BJ (cell line): Measurements from ENCODE around the gene CENATAC. TPM values are rescaled to one million over a fixed set of nuclear protein-coding genes. Genes with fewer than 3 reads are reported as not detected.
"Not testable (repeated sequence)": the region's sequence is repeated elsewhere in the genome, so short reads cannot be mapped to it uniquely, and the experiment has no call there.

ENCODE experiments used
- CTCF ChIA-PET: fragments of 350-600 bp; formaldehyde crosslinking; extraction: SDS; loops from one replicate; lab custom pipeline; 2021; ENCODE audit warnings: antibody characterized with exemption, inconsistent platforms; lab: Yijun Ruan, JAX
- POLR2A ChIA-PET: fragments of 300-600 bp; sonication (Branson Sonifier 250); formaldehyde crosslinking; extraction: SDS; loops from one replicate; lab custom pipeline; 2021; ENCODE audit warnings: antibody characterized with exemption; lab: Charles Lee
- DNase-seq: peaks from one replicate; pipeline ENCODE4 v3.0.0-alpha.2; 2011; ENCODE audit warnings: low read depth
- H3K27me3 ChIP-seq: 2 replicates; pipeline ENCODE4 v1.6.0; 2011; ENCODE audit warnings: low read length; ENCODE audit not compliant: control insufficient read depth, insufficient read depth
- H3K36me3 ChIP-seq: 2 replicates; pipeline ENCODE4 v1.5.1; 2011; ENCODE audit warnings: low read length; ENCODE audit not compliant: control insufficient read depth, insufficient read depth
- H3K4me3 ChIP-seq: 2 replicates; pipeline ENCODE4 v1.5.1; 2011; ENCODE audit warnings: low read depth, mild to moderate bottlenecking, control low read depth, low read length
- polyA plus RNA-seq: library from polyadenylated mRNA; depleted of rRNA; stranded (reverse); fragments of >200 nt; gene quantifications from 2 replicates; pipeline ENCODE4 v1.2.3, GENCODE V29; 2011
- TF ChIP-seq, protein P1 (sequence below): IDR thresholded peaks from 2 replicates; pipeline ENCODE4 v1.5.1; 2011; ENCODE audit warnings: low read depth, mild to moderate bottlenecking, control low read depth, inconsistent platforms, low read length, moderate library complexity; ENCODE audit not compliant: insufficient read depth

Gene CENATAC
- polyA plus RNA-seq, 1 experiment, result 10.5 TPM

DNA sequence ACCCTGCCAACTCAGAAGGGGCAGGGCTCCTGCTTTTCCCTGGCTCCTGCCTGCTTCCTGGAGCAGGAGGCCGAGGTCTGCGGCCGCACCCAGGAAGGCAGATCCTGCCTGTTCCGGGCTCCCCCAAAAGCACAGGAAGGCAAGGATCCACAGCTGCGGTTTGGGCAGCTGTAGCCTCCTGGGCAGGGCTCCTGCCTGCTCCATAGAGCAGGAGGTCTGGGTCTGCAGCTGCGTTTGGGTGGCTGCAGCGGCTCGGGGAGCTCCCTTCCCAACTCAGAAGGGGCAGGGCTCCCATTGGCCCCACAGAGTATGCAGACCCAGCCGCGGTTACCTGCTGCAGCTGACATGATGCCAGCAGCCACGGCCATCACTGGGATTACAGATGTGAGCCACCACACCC is 36.3 kb upstream of the CENATAC start:
- POLR2A ChIA-PET, result interaction anchor here (0.7 kb wide), 2 partner anchors 10 to 268 kb away, joined by 5 to 9 read pairs; partner anchors contain the start of gene FOXR1
- CTCF ChIA-PET, result interaction anchor here (0.6 to 13.4 kb wide), 2 partner anchors 69 to 273 kb away, joined by 3 to 136 read pairs; no protein-coding TSS in a partner anchor
- no peak for DNase-seq

DNA sequence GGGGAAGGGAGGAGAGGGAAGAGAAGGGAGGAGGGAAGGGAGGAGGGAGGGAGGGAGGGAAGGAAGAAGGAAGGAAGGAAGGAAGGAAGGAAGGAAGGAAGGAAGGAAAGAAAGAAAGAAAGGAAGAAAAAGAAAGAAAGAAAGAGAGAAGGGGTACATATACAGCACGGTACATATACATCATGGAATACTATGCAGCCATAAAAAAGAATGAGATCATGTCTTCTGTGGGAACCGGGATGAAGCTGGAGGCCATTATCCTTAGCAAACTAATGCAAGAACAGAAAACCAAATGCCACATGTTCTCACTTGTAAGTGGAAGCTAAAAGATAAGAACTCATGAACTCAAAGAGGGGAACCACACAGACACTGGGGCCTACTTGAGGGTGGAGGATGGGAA is 28.4 kb upstream of the CENATAC start:
- CTCF ChIA-PET, result interaction anchor here (1.1 kb wide), 1 partner anchor 8 kb away, joined by 4 read pairs; no protein-coding TSS in a partner anchor
- H3K27me3 ChIP-seq, H3K36me3 ChIP-seq, H3K4me3 ChIP-seq, POLR2A ChIA-PET, DNase-seq: not testable (repeated sequence)

More for the DNA sequence above, 36.3 kb upstream of the CENATAC start:
- no peak overlapping the region for H3K4me3 ChIP-seq
- H3K27me3 ChIP-seq, result peaks cover 3% of the 10 kb centered on the region
- TF ChIP-seq, protein P1, sequence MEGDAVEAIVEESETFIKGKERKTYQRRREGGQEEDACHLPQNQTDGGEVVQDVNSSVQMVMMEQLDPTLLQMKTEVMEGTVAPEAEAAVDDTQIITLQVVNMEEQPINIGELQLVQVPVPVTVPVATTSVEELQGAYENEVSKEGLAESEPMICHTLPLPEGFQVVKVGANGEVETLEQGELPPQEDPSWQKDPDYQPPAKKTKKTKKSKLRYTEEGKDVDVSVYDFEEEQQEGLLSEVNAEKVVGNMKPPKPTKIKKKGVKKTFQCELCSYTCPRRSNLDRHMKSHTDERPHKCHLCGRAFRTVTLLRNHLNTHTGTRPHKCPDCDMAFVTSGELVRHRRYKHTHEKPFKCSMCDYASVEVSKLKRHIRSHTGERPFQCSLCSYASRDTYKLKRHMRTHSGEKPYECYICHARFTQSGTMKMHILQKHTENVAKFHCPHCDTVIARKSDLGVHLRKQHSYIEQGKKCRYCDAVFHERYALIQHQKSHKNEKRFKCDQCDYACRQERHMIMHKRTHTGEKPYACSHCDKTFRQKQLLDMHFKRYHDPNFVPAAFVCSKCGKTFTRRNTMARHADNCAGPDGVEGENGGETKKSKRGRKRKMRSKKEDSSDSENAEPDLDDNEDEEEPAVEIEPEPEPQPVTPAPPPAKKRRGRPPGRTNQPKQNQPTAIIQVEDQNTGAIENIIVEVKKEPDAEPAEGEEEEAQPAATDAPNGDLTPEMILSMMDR, result no peak
- H3K36me3 ChIP-seq, result no peaks in the 10 kb centered on the region

DNA sequence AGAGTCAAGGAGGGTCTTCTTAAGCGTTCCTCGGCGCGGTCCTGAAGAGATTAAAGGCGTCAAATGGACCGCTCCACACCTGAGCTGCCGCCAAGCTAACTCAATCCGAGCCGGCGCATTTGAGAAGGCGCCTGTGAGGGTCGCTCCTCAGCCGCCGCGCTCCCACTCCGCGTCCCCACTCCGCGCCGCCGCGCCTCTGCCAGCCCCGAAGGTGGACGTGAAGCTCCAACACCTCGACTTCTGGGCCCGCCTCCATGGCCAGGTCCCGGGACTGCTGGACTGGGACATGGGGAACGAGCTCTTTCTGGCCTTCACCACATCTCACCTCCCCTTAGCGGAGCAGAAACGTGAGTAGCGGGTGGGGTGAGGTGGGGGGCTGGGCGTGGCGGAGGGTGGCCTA is 26.3 kb upstream of the CENATAC start, which contains the start of gene FOXR1:
TSS of gene FOXR1 (plus strand) at position 116 of the 400 bp plus-strand sequence. CDS start at position 287, 171 bp downstream.
- ChIA-PET POLR2A (interaction anchor here (0.5 kb wide), 2 partner anchors 10 to 63 kb away, joined by 3 to 9 read pairs; no protein-coding TSS in a partner anchor), CTCF (interaction anchor here (0.7 kb wide), 1 partner anchor 15 kb away, joined by 4 read pairs; no protein-coding TSS in a partner anchor)
- DNase-seq, result no peak

DNA sequence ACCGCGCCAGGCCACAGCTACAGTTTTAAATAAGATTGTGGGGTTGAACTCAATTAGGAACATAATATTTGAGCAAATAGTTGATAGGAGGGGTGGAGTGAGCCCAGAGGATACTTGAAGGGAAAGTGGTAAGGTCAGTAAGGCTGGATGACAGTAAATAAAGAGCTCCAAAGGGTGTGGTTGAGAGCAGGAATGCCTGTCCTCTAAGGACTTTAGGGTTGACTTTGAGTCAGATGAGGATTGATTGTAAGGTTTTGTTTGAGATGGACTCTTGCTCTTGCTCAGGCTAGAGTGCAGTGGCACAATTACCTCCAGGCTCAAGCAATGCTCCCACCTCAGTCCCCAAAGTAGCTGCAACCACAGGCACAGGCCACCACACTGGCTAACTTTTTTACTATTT is 24.0 kb upstream of the CENATAC start:
- peaks cover 8% of the 10 kb centered on the region for H3K27me3 ChIP-seq
- ChIA-PET CTCF (interaction anchor here (2.2 kb wide), 1 partner anchor 284 kb away, joined by 5 read pairs; no protein-coding TSS in a partner anchor), POLR2A (no interaction called here)
- TF ChIP-seq, protein P1, result no peak
- no peak overlapping the region for H3K4me3 ChIP-seq
- no peaks in the 10 kb centered on the region for H3K36me3 ChIP-seq
- DNase-seq, result no peak

More for the DNA sequence above, 26.3 kb upstream of the CENATAC start, which contains the start of gene FOXR1:
- TF ChIP-seq, protein P1, result no peak
- Histone ChIP-seq H3K4me3 (no peak within 1 kb of the TSS), H3K36me3 (no peaks in the 10 kb centered on the region), H3K27me3 (peaks cover 8% of the 10 kb centered on the region)

DNA sequence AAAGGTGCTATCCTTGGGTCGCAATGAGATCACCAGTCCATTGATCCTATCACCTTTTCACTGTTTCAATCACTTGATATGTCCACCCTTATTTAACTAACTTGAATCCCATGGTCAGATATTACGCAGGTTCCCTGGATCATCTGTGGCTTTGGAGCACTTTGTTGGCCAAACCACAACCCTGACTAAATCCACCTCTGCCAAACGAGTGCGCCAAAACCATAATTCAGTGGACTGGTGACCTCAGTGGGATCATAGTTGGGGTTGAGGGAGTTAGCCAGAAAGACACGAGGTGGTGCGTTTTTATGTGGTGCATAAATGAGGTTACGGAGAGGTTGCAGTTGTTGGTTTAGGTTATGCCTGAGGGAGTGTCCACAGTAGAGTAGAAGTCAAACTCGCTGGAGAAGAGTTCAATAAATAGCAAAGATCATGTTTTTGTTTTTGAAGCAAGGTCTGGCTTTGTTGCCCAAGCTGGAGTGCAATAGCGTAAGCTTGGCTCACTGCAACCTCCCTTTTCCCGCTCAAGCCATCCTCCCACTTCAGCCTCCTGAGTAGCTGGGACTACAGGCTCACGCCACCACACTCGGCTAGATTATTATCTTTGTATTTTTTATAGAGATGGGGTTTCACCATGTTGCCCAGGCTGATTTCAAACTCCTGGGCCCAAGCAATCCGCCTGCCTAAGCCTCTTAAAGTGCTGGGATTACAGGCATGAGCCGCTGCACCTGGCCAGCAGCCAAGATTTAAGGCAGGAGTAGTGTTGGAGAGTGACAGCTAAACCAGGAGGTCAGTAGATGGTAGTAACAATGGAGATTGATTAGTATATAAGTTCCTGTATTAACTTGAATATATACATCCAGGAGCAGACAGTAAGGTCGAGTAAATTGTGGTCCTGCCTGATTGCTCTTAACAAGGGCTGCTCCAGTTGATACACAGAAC is 21.9 kb upstream of the CENATAC start:
- H3K4me3 ChIP-seq, result no peak overlapping the region
- ChIA-PET POLR2A (no interaction called here), CTCF (no interaction called here)
- H3K36me3 ChIP-seq, result no peaks in the 10 kb centered on the region
- DNase-seq, result no peak
- TF ChIP-seq, protein P1, result no peak
- peaks cover 16% of the 10 kb centered on the region for H3K27me3 ChIP-seq
